ENCODE results near the gene IRF8. TPM values are rescaled to one million over a fixed set of nuclear protein-coding genes. Genes with fewer than 3 reads are reported as not detected.
A peak's percentile ranks its signal among the peaks of the same experiment; 100 is the strongest.

IRF8 gene
- total and polyA plus RNA-seq, 2 of the 13 experiments (the other 11 are each of a cell fraction or from before 2014, with no cell fraction given): not detected

DNA sequence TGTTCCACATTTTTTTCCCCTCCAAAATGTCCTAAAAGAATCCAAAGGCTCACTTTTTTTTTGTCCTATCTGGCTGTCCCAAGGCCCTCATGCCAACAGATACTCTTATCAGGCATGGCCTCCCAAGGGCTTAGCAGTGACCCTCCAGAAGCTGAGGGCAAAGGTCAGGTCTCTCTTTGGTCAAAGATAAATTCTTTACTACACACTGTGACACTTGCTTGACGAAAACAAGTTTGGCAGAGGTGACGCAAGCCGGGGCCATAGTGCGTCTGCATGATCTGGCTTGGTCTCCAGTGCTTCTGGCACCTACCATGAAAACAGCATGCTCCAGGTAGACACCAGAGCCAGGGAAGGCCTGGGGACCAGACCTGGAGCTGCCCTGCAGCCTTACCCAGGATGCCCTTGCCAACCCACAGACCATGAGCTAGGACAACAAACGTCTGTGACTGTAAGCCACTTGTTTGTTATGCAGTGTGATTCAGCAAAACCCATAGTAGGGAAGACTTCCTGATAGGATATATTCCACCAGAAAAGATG lies 48.5 kb upstream of the IRF8 start (continued):
- no peak for TF ChIP-seq DZIP1 (CRISPR knock-in tag; IDR thresholded peaks at IDR 0.05)
- TF ChIP-seq ZMYM2 (CRISPR knock-in tag; IDR thresholded peaks at IDR 0.05): 0 out of 2 replicates have a peak, but pooled peaks have one; percentile 41
- no peak for TF ChIP-seq SIX1 (CRISPR knock-in tag; IDR thresholded peaks at IDR 0.05; ENCODE audit: borderline replicate concordance)
- TF ChIP-seq, protein P1, sequence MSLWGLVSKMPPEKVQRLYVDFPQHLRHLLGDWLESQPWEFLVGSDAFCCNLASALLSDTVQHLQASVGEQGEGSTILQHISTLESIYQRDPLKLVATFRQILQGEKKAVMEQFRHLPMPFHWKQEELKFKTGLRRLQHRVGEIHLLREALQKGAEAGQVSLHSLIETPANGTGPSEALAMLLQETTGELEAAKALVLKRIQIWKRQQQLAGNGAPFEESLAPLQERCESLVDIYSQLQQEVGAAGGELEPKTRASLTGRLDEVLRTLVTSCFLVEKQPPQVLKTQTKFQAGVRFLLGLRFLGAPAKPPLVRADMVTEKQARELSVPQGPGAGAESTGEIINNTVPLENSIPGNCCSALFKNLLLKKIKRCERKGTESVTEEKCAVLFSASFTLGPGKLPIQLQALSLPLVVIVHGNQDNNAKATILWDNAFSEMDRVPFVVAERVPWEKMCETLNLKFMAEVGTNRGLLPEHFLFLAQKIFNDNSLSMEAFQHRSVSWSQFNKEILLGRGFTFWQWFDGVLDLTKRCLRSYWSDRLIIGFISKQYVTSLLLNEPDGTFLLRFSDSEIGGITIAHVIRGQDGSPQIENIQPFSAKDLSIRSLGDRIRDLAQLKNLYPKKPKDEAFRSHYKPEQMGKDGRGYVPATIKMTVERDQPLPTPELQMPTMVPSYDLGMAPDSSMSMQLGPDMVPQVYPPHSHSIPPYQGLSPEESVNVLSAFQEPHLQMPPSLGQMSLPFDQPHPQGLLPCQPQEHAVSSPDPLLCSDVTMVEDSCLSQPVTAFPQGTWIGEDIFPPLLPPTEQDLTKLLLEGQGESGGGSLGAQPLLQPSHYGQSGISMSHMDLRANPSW (CRISPR knock-in tag; IDR thresholded peaks at IDR 0.05; ENCODE audit: borderline replicate concordance): no peak
- no peak for TF ChIP-seq PHF8 (CRISPR knock-in tag; IDR thresholded peaks at IDR 0.05)
- TF ChIP-seq TRAFD1 (CRISPR knock-in tag; IDR thresholded peaks at IDR 0.05; ENCODE audit: borderline replicate concordance): no peak
- TF ChIP-seq MTF1 (CRISPR knock-in tag; IDR thresholded peaks at IDR 0.05): no peak
- TF ChIP-seq HNRNPUL1 (IDR thresholded peaks at IDR 0.05; ENCODE audit: low read depth, low read length): no peak
- TF ChIP-seq GATAD1 (CRISPR knock-in tag; IDR thresholded peaks at IDR 0.05): no peak
- no peak for TF ChIP-seq ZNF629 (CRISPR knock-in tag; conservative IDR thresholded peaks at IDR 0.05)
- no peak for TF ChIP-seq ZNF101 (CRISPR knock-in tag; IDR thresholded peaks at IDR 0.05; ENCODE audit: borderline replicate concordance, low read depth)
- no peak for TF ChIP-seq ZNF275 (CRISPR knock-in tag; IDR thresholded peaks at IDR 0.05; ENCODE audit: borderline replicate concordance)
- TF ChIP-seq ZSCAN22 (CRISPR knock-in tag; IDR thresholded peaks at IDR 0.05): no peak
- no peak for TF ChIP-seq YEATS2 (CRISPR knock-in tag; IDR thresholded peaks at IDR 0.05; ENCODE audit: borderline replicate concordance)
- no peak for TF ChIP-seq SMARCE1 (IDR thresholded peaks at IDR 0.05; ENCODE audit: borderline replicate concordance)
- no peak for TF ChIP-seq SMAD3 (CRISPR knock-in tag; IDR thresholded peaks at IDR 0.05)
- TF ChIP-seq U2AF1 (optimal IDR thresholded peaks at IDR 0.05; ENCODE audit: low read depth, low read length): no peak
- no peak for TF ChIP-seq FOXA1 (IDR thresholded peaks at IDR 0.05)
- TF ChIP-seq FOXA1 (CRISPR knock-in tag; IDR thresholded peaks at IDR 0.05): no peak
- TF ChIP-seq SP140L (CRISPR knock-in tag; IDR thresholded peaks at IDR 0.05; ENCODE audit: borderline replicate concordance): no peak
- TF ChIP-seq HDAC2 (CRISPR knock-in tag; IDR thresholded peaks at IDR 0.05): 0 out of 2 replicates have a peak, but pooled peaks have one; percentile 50
- TF ChIP-seq ZGPAT (CRISPR knock-in tag; IDR thresholded peaks at IDR 0.05): no peak

Data from HepG2 (cell line).